Endothelial cell (in vitro differentiated cells): ENCODE measurements around the gene WWP2. TPM values are rescaled to one million over a fixed set of nuclear protein-coding genes. Genes with fewer than 3 reads are reported as not detected.
"Not testable (repeated sequence)": the region's sequence is repeated elsewhere in the genome, so short reads cannot be mapped to it uniquely, and the experiment has no call there.

Experiments
- DNase-seq: peaks from one replicate; pipeline ENCODE4 v3.0.0; 2021; ENCODE audit warnings: low spot score
- H3K27ac Mint-ChIP-seq: one replicate; pipeline ENCODE4 v1.8.0; 2021; ENCODE audit warnings: mixed read lengths, inconsistent platforms; ENCODE audit not compliant: unreplicated experiment
- H3K27me3 Mint-ChIP-seq: one replicate; pipeline ENCODE4 v1.8.0; 2021; ENCODE audit warnings: mild to moderate bottlenecking, moderate library complexity, mixed read lengths, inconsistent platforms; ENCODE audit not compliant: unreplicated experiment
- H3K36me3 Mint-ChIP-seq: one replicate; pipeline ENCODE4 v1.8.0; 2021; ENCODE audit warnings: mild to moderate bottlenecking, low read depth, mixed read lengths, inconsistent platforms; ENCODE audit not compliant: unreplicated experiment
- H3K4me1 Mint-ChIP-seq: one replicate; pipeline ENCODE4 v1.8.0; 2021; ENCODE audit warnings: mild to moderate bottlenecking, mixed read lengths, inconsistent platforms; ENCODE audit not compliant: unreplicated experiment
- H3K4me3 Mint-ChIP-seq: one replicate; pipeline ENCODE4 v1.8.0; 2021; ENCODE audit warnings: mild to moderate bottlenecking, mixed read lengths, inconsistent platforms; ENCODE audit not compliant: unreplicated experiment
- H3K9me3 Mint-ChIP-seq: one replicate; pipeline ENCODE4 v1.8.0; 2021; ENCODE audit warnings: mixed read lengths, inconsistent platforms; ENCODE audit not compliant: unreplicated experiment
- total RNA-seq: library from RNA; stranded (reverse); fragmentation: NEBNext Ultra II Directional; extraction: Animal tissue kit (Norgen Biotek cat#: 25700); gene quantifications from one replicate; pipeline ENCODE4 v1.2.1, GENCODE V29; 2021; ENCODE audit not compliant: unreplicated experiment
- TF ChIP-seq, protein P1 (sequence below): fragments of 200-600 bp; sonication (generic); IDR thresholded peaks from one replicate; pipeline ENCODE4 v1.5.0; 2021; ENCODE audit warnings: antibody characterized with exemption; ENCODE audit not compliant: unreplicated experiment

WWP2 gene
- total RNA-seq, 1 donor from 2014 or later: 35.3 TPM

DNA sequence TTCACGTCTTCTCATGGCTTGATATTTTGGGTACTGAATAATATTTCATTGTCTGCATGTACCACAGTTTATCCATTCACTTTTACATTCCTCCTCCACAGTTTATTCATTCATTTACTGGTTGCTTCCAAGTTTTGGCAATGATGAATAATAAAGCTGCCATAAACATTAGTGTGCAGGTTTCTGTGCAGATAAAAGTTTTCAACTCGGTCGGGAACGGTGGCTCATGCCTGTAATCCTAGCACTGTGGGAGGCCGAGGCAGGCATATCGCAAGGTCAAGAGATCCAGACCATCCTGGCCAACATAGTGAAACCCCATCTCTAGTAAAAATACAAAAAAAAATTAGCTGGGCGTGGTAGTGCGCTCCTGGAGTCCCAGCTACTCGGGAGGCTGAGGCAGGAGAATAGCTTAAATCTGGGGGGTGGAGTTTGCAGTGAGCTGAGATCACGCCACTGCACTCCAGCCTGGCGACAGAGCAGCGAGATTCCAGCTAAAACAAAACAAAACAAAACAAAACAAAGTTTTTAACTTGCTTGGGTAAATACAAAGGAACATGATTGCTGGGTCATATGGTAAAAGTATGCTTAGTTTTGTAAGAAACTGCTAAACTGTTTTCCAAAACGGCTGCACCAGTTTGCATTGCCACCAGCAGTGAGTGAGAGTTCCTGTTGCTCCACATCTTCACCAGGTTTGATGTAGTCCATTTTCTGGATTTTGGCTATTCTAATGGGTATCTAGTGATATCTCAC lies 89.5 kb downstream of the WWP2 start:
- Mint-ChIP-seq H3K27me3 (no peaks in the 10 kb centered on the region), H3K36me3 (peaks cover 4% of the 10 kb centered on the region), H3K4me1 (peaks cover 12% of the 10 kb centered on the region), H3K4me3 (no peak overlapping the region), H3K9me3 (no peaks in the 10 kb centered on the region), H3K27ac (no peak overlapping the region)
- TF ChIP-seq, protein P1, sequence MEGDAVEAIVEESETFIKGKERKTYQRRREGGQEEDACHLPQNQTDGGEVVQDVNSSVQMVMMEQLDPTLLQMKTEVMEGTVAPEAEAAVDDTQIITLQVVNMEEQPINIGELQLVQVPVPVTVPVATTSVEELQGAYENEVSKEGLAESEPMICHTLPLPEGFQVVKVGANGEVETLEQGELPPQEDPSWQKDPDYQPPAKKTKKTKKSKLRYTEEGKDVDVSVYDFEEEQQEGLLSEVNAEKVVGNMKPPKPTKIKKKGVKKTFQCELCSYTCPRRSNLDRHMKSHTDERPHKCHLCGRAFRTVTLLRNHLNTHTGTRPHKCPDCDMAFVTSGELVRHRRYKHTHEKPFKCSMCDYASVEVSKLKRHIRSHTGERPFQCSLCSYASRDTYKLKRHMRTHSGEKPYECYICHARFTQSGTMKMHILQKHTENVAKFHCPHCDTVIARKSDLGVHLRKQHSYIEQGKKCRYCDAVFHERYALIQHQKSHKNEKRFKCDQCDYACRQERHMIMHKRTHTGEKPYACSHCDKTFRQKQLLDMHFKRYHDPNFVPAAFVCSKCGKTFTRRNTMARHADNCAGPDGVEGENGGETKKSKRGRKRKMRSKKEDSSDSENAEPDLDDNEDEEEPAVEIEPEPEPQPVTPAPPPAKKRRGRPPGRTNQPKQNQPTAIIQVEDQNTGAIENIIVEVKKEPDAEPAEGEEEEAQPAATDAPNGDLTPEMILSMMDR: no peak
- no peak for DNase-seq

DNA sequence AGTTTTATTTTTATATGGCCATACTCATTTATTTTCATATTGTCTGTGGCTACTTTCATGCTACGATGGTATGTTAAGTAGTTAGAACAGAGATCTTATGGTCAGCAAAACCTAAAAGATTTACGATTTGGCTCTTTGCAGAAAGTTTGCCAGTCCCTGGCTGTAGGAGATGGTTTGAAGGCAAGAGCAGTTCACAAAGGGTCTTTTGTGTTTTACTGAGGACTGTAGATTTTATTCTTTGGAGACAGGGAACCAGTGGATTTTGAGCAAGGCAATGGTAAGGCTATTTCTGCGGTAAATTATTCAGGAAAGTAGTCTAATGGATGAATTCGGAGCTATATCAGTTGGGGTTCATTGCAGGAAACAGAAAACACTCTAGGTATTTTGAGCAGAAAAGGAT lies 90.7 kb downstream of the WWP2 start:
- Mint-ChIP-seq H3K9me3 (no peaks in the 10 kb centered on the region), H3K27me3 (peaks cover 2% of the 10 kb centered on the region), H3K4me1 (peaks cover 12% of the 10 kb centered on the region), H3K4me3 (no peak overlapping the region), H3K27ac (no peak overlapping the region), H3K36me3 (peaks cover 4% of the 10 kb centered on the region)
- TF ChIP-seq, protein P1: no peak
- DNase-seq: no peak

DNA sequence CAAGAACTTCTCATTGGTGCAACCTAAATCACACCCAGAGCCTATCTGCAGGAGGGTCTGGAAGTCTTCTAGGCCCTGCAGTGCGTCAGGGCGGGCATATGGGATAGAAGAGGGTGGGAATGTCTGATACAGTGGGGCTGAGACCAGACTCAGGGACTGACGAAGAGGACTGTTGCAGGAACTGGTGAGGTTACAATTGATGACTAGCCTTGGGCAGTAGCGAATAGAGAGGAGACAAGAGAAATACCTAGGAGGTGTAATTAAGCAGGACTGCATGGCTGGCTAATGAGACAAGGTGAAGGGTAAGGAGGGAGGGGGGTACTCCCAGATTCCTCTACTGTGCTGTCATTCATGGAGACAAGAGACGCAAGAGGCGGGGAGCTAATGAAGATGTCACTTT lies 91.3 kb downstream of the WWP2 start:
- Mint-ChIP-seq H3K36me3 (peaks cover 4% of the 10 kb centered on the region), H3K9me3 (no peaks in the 10 kb centered on the region), H3K4me3 (no peak overlapping the region), H3K27ac (no peak overlapping the region), H3K27me3 (peaks cover 3% of the 10 kb centered on the region), H3K4me1 (peaks cover 12% of the 10 kb centered on the region)
- no peak for DNase-seq
- TF ChIP-seq, protein P1: no peak

DNA sequence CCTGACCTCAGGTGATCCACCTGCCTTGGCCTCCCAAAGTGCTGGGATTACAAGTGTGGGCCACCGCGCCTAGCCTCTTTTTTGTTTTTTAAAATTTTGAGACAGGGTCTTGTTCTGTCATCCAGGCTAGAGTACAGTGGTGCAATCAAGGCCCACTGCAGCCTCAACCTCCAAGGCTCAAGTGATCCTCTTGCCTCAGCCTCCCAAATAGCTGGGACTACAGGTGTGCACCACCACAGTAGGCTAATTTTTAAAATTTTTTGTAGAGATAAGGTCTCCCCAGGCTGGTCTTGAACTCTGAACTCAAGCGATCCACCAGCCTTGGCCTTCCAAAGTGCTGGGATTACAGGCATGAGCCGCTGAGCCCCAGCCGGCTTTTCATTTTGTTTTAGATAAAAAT lies 92.6 kb downstream of the WWP2 start:
- not testable (repeated sequence) for H3K4me1 Mint-ChIP-seq, H3K9me3 Mint-ChIP-seq, DNase-seq

DNA sequence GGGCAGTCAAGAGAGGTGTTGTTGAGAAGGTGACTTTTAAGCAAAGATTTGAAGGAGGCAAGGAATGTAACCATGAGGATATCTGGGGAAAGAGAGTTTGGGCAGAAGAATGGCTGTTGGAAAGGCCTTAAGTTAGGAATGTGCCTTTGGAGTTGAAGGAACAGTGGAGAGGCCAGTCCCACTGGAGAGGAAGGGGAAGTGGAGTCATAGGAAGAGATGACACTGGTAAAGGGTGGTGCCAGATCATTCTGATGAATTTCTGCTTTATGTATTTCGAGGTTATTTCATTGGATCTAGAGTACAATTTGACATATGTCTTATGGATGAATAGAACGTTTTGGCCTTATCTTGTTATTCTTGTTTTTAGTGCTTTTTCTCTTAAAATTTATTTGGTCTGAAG lies 93.5 kb downstream of the WWP2 start:
- Mint-ChIP-seq H3K27ac (no peak overlapping the region), H3K4me1 (peaks cover 4% of the 10 kb centered on the region), H3K4me3 (no peak overlapping the region), H3K9me3 (no peaks in the 10 kb centered on the region), H3K27me3 (peaks cover 6% of the 10 kb centered on the region), H3K36me3 (peaks cover 4% of the 10 kb centered on the region)
- TF ChIP-seq, protein P1: no peak
- no peak for DNase-seq

More for the DNA sequence above, 92.6 kb downstream of the WWP2 start:
- not testable (repeated sequence) for H3K36me3 Mint-ChIP-seq, H3K4me3 Mint-ChIP-seq, H3K27me3 Mint-ChIP-seq, H3K27ac Mint-ChIP-seq
